ENCODE results near the gene TMX3. TPM values are rescaled to one million over a fixed set of nuclear protein-coding genes. Genes with fewer than 3 reads are reported as not detected.

Gene TMX3
- polyA plus RNA-seq, 1 of the 3 experiments (the other 2 are of a cell fraction): 23.3 TPM

GRCh38 chr18:68640861-68641260, 74.0 kb downstream of the TMX3 start:
- no peak overlapping the region for H3K9ac ChIP-seq
- H3K4me3 ChIP-seq (ENCODE audit: low read depth in 2 of 2, low read length in 1 of 2): no peak overlapping the region
- H3K36me3 ChIP-seq (replicated peaks in 1 of 2; ENCODE audit: control insufficient read depth in 1 of 2, insufficient read depth in 2 of 2, low read length in 1 of 2): no peaks in the 10 kb centered on the region
- no peaks in the 10 kb centered on the region for H3K9me2 ChIP-seq
- no peaks in the 10 kb centered on the region for H3F3A ChIP-seq (replicated peaks; ENCODE audit: insufficient read depth)
- no peaks in the 10 kb centered on the region for H4K20me1 ChIP-seq (ENCODE audit: insufficient read depth)
- TF ChIP-seq RAD21 (IDR thresholded peaks at IDR 0.05; ENCODE audit: low read length) (no peak), FOXJ3 (CRISPR knock-in tag; IDR thresholded peaks at IDR 0.05) (no peak), SMC3 (IDR thresholded peaks at IDR 0.05; ENCODE audit: low read depth, low read length) (no peak), YY1 (IDR thresholded peaks at IDR 0.05; ENCODE audit: low read depth) (no peak), TCF12 (IDR thresholded peaks at IDR 0.05) (no peak), MXI1 (IDR thresholded peaks at IDR 0.05; ENCODE audit: low read depth, low read length) (no peak), FOSL2 (IDR thresholded peaks at IDR 0.05; ENCODE audit: borderline replicate concordance, low read depth) (no peak), RCOR1 (IDR thresholded peaks at IDR 0.05; ENCODE audit: low read length) (no peak), IRF3 (IDR thresholded peaks at IDR 0.05; ENCODE audit: low read depth, low read length) (no peak), CHD2 (IDR thresholded peaks at IDR 0.05; ENCODE audit: low read length, partially characterized antibody) (no peak), ELF1 (IDR thresholded peaks at IDR 0.05) (no peak), REST (IDR thresholded peaks at IDR 0.05; ENCODE audit: low read depth, low read length) (no peak), FOXM1 (IDR thresholded peaks at IDR 0.05; ENCODE audit: low read depth) (no peak), NFIC (IDR thresholded peaks at IDR 0.05; ENCODE audit: borderline replicate concordance) (no peak), PBX3 (IDR thresholded peaks at IDR 0.05) (no peak), EZH2phosphoT487 (IDR thresholded peaks at IDR 0.05; ENCODE audit: borderline replicate concordance, low read depth) (no peak), RFX5 (IDR thresholded peaks at IDR 0.05; ENCODE audit: low read length) (no peak), JUND (IDR thresholded peaks at IDR 0.05) (no peak), TAF1 (IDR thresholded peaks at IDR 0.05; ENCODE audit: borderline replicate concordance, low read depth, low read length) (no peak)
- no peak for DNase-seq
- no peaks in the 10 kb centered on the region for H3K27me3 ChIP-seq (ENCODE audit: insufficient read depth)
- CTCF ChIA-PET: interaction anchor here (1.7 kb wide), 1 partner anchor 19 kb away, joined by 10 read pairs; no protein-coding TSS in a partner anchor
- H3K27ac ChIP-seq (ENCODE audit: low read depth in 2 of 2, low read length in 1 of 2): no peak overlapping the region
- H2AFZ ChIP-seq (ENCODE audit: low read depth): no peak overlapping the region
- no peak overlapping the region for H3K4me2 ChIP-seq
- no peaks in the 10 kb centered on the region for H3K79me2 ChIP-seq (ENCODE audit: insufficient read depth)
- H3K4me1 ChIP-seq (ENCODE audit: control insufficient read depth in 1 of 2, insufficient read depth in 2 of 2, low read depth in 1 of 2, low read length in 1 of 2): no peaks in the 10 kb centered on the region
- POLR2A ChIA-PET: no interaction called here
- H3K9me3 ChIP-seq: 0 out of 2 replicates have a peak, but pooled peaks cover 4% of the 10 kb centered on the region
